NB4 (cell line): ENCODE measurements around the gene NR6A1.

Source experiments
- DNase-seq: peaks from one replicate; pipeline ENCODE4 v3.0.0; 2010; ENCODE audit warnings: low read depth
- H3K4me3 ChIP-seq: one replicate; pipeline ENCODE4 v1.5.1; 2011; ENCODE audit warnings: mild to moderate bottlenecking, low read depth, low read length, moderate library complexity
- MYC ChIP-seq: IDR thresholded peaks from 2 replicates; pipeline ENCODE4 v1.6.1; 2011; ENCODE audit warnings: low read depth, low read length
- POLR2A ChIP-seq: IDR thresholded peaks from 2 replicates; pipeline ENCODE4 v1.6.1; 2011; ENCODE audit warnings: mild to moderate bottlenecking; ENCODE audit not compliant: insufficient read length; ENCODE audit errors: extremely low read depth
- TF ChIP-seq, protein P1 (sequence below): IDR thresholded peaks from 2 replicates; pipeline ENCODE4 v1.6.1; 2011; ENCODE audit warnings: low read depth, low read length
- TF ChIP-seq, protein P2 (sequence below): IDR thresholded peaks from one replicate; pipeline ENCODE4 v1.5.1; 2012; ENCODE audit warnings: low read depth, low read length

The NR6A1 gene

DNA sequence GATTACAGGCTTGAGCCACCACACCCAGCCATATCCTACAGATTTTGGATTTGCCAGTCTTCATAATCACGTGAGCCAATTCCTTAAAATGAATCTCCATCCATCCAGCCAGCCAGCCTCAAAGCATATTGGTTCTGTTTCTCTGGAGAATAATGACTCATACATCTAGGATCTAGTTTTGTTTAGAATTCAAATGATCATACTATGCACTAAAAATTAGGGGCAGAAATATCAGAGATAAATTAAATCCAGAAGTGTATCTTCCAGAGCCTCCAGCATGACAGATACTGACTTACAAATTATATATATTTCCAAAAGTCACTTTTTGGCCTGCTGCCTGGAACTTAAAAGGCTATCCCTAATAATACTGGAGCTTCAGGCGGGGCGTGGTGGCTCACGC lies 144.8 kb downstream of the NR6A1 start:
- no peak for DNase-seq
- TF ChIP-seq, protein P1, sequence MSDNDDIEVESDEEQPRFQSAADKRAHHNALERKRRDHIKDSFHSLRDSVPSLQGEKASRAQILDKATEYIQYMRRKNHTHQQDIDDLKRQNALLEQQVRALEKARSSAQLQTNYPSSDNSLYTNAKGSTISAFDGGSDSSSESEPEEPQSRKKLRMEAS = no peak
- TF ChIP-seq, protein P2, sequence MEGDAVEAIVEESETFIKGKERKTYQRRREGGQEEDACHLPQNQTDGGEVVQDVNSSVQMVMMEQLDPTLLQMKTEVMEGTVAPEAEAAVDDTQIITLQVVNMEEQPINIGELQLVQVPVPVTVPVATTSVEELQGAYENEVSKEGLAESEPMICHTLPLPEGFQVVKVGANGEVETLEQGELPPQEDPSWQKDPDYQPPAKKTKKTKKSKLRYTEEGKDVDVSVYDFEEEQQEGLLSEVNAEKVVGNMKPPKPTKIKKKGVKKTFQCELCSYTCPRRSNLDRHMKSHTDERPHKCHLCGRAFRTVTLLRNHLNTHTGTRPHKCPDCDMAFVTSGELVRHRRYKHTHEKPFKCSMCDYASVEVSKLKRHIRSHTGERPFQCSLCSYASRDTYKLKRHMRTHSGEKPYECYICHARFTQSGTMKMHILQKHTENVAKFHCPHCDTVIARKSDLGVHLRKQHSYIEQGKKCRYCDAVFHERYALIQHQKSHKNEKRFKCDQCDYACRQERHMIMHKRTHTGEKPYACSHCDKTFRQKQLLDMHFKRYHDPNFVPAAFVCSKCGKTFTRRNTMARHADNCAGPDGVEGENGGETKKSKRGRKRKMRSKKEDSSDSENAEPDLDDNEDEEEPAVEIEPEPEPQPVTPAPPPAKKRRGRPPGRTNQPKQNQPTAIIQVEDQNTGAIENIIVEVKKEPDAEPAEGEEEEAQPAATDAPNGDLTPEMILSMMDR = no peak
- TF ChIP-seq POLR2A (no peak), MYC (no peak)
- H3K4me3 ChIP-seq = no peak overlapping the region

DNA sequence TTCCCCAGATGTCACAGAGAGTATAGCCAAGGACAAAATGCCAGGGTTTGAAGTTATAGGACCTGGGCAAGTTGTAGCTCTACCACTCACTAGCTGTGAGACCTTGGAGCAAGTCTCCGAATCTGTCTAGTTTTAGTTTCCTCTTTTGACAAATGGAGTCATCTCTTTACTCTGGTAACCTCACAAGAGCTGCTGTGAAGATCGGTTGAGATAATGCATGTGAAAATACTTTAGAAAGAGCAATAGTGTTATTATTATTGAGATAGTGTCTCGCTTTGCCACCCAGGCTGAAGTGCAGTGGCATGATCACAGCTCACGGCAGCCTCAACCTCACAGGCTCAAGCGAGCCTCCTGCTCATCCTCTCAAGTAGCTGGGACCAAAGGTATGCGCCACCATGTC lies 146.0 kb downstream of the NR6A1 start:
- no peak for DNase-seq
- TF ChIP-seq POLR2A (no peak), MYC (no peak)
- TF ChIP-seq, protein P1 = no peak
- TF ChIP-seq, protein P2 = no peak
- no peak overlapping the region for H3K4me3 ChIP-seq

DNA sequence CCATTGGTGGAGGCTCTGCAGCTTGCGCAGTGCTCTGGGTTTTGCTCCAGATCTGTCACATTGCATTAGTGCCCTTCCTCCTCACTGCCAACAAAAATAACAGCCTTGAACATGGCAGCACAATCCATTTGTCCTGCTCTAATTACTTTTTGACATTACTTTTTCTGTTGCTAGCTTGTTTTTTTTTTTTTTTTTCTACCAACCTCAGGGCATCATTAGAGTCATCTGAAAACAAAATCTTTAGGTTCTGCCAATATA lies 146.4 kb downstream of the NR6A1 start:
- TF ChIP-seq, protein P1 = no peak
- TF ChIP-seq, protein P2 = no peak
- no peak for TF ChIP-seq POLR2A
- TF ChIP-seq MYC = no peak
- H3K4me3 ChIP-seq = no peak overlapping the region
- no peak for DNase-seq

DNA sequence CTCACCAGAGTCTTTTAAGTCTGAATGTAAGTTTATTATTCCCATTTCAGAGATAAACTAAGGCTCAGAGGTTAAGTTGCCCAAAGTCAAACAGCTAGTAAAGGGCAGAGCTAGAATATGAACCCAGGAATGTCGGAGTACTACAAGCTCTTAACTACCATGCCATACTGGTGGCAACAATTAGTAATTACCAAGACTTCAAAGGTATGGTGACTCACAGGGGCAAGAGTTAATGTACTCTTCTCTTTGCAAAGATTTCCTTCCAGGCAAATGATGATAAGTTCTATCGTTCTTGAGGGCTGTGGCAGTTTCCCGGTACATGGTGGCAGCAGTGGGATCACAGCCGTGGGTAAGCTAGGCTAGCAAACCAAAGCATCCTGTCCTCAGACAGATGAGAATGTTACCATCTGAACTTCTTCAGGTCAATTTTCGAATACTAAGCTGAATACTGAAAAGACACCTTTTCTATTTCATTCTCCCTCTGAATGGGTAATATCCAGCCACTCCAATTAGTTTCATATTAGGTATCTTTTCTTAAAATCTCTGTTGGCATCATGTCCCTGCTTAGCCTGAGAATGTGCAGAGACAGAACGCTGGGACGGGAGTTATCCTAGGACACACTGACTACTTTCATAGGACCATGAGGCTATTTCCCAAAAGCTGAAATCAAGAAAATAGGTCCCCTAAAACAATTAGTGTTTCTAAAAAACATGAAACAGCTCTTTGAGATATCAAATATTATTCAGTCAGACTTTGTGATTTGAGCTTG lies 147.0 kb downstream of the NR6A1 start:
- DNase-seq = no peak
- TF ChIP-seq, protein P1 = no peak
- TF ChIP-seq, protein P2 = no peak
- TF ChIP-seq POLR2A (no peak), MYC (no peak)
- no peak overlapping the region for H3K4me3 ChIP-seq

DNA sequence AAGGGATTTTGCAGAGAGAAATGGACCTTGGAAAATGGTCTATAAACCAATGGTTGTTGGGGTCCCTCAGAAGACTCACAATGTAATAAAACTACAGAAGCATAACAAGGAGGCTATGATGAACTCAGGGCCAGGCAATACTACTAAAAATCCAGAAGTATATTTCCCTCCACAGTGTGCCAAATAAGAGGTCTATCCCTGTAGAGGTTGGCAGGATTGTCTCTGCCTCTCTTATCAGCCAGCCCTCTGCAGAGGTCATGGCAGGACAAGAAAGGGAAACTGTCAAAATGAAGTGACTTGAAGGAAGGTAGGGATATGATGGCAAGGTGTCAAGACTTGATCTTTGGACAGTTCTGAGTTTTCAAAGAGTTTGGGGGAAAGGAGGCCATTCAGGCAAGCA lies 148.2 kb downstream of the NR6A1 start:
- no peak for DNase-seq
- H3K4me3 ChIP-seq = no peak overlapping the region
- TF ChIP-seq, protein P2 = no peak
- TF ChIP-seq POLR2A (no peak), MYC (no peak)
- TF ChIP-seq, protein P1 = no peak
